ENCODE results near the gene MEGF6. TPM values are rescaled to one million over a fixed set of nuclear protein-coding genes. Genes with fewer than 3 reads are reported as not detected.

MEGF6 gene
- total RNA-seq, 1 donor: 2.2 TPM

DNA sequence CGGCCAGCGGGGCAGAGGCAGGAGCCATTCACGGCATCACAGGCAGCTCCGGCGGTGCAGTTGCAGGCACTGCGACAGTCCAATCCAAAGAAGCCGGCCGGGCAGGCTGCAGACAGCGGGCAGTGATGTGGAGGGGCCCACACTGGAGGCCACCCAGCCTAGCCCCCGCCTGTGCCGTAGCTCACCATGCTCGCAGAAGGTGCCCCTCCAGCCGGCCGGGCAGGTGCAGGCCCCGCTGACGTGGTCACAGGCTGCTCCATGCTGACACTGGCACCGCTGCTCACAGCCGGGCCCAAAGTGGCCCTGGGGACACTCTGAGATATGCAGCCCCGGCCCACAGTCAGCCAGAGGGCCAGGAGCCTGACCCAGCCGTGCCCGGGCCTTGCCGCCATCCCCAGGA is 111.7 kb downstream of the MEGF6 start:
- no peak for TF ChIP-seq CTCF (IDR thresholded peaks at IDR 0.05; ENCODE audit: insufficient read depth, low read depth, low read length)
- no peak overlapping the region for H3K4me3 ChIP-seq (ENCODE audit: low read depth, low read length)

GRCh38 chr1:3498986-3499385 is 112.3 kb downstream of the MEGF6 start:
- H3K4me3 ChIP-seq (ENCODE audit: low read depth, low read length): no peak overlapping the region
- no peak for TF ChIP-seq CTCF (IDR thresholded peaks at IDR 0.05; ENCODE audit: insufficient read depth, low read depth, low read length)
- no peak for DNase-seq (ENCODE audit: low read depth)

More for the DNA sequence above, 111.7 kb downstream of the MEGF6 start:
- DNase-seq (ENCODE audit: low read depth): no peak

GRCh38 chr1:3498246-3498930 is 112.9 kb downstream of the MEGF6 start:
- no peak overlapping the region for H3K4me3 ChIP-seq (ENCODE audit: low read depth, low read length)
- no peak for DNase-seq (ENCODE audit: low read depth)
- TF ChIP-seq CTCF (IDR thresholded peaks at IDR 0.05; ENCODE audit: insufficient read depth, low read depth, low read length): no peak

DNA sequence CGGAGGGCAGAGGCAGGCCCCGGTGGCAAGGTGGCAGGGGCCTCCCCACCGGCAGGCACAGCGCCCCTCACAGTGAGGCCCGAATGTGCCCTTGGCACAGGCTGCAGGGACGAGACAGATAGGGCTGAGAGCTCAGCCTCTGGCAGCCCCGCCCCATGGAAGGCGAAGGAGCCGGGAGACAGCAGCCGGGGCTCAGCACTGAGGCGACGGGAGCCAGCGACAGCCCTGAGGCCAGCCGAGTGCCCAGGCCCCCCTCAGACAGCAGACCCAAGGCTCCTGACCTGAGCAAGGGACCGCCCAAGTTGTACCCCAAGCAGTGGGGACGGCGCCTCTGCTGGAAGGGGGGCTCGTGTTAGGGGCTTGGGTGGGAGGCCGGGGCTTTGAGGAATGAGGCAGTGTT is 113.8 kb downstream of the MEGF6 start:
- no peak for TF ChIP-seq CTCF (IDR thresholded peaks at IDR 0.05; ENCODE audit: insufficient read depth, low read depth, low read length)
- H3K4me3 ChIP-seq (ENCODE audit: low read depth, low read length): no peak overlapping the region
- DNase-seq (ENCODE audit: low read depth): no peak

GRCh38 chr1:3496916-3497315 is 114.4 kb downstream of the MEGF6 start:
- DNase-seq (ENCODE audit: low read depth): no peak
- no peak overlapping the region for H3K4me3 ChIP-seq (ENCODE audit: low read depth, low read length)
- no peak for TF ChIP-seq CTCF (IDR thresholded peaks at IDR 0.05; ENCODE audit: insufficient read depth, low read depth, low read length)

GRCh38 chr1:3495776-3496745 is 115.2 kb downstream of the MEGF6 start:
- no peak for TF ChIP-seq CTCF (IDR thresholded peaks at IDR 0.05; ENCODE audit: insufficient read depth, low read depth, low read length)
- no peak for DNase-seq (ENCODE audit: low read depth)
- H3K4me3 ChIP-seq (ENCODE audit: low read depth, low read length): no peak overlapping the region
